ENCODE results near the gene FGGY.
"Not testable (repeated sequence)": the region's sequence is repeated elsewhere in the genome, so short reads cannot be mapped to it uniquely, and the experiment has no call there.

FGGY gene

GRCh38 chr1:59333626-59334277 lies 36.9 kb downstream of the FGGY start:
- Histone ChIP-seq H3K36me3 (ENCODE audit: insufficient read depth, low read length) (no peaks in the 10 kb centered on the region), H3K27ac (ENCODE audit: low read depth, low read length) (no peak overlapping the region), H3K27me3 (ENCODE audit: insufficient read depth, low read length) (no peaks in the 10 kb centered on the region), H3K4me1 (ENCODE audit: insufficient read depth, low read length) (no peaks in the 10 kb centered on the region), H3K9ac (ENCODE audit: low read depth, low read length) (no peak overlapping the region), H3K9me3 (ENCODE audit: insufficient read depth, low read depth, low read length) (no peaks in the 10 kb centered on the region), H3K4me3 (ENCODE audit: low read length) (no peak overlapping the region)
- WGBS, result 90% methylated on average over 2 of the region's 3 CpGs

- H3K4me1 ChIP-seq (ENCODE audit: insufficient read depth, low read length), result no peaks in the 10 kb centered on the region
- no peak overlapping the region for H3K4me3 ChIP-seq (ENCODE audit: low read length)
- H3K27me3 ChIP-seq (ENCODE audit: insufficient read depth, low read length), result no peaks in the 10 kb centered on the region
- no peaks in the 10 kb centered on the region for H3K9me3 ChIP-seq (ENCODE audit: insufficient read depth, low read depth, low read length)
- 97% methylated on average over 4 of the region's 5 CpGs for WGBS
- H3K36me3 ChIP-seq (ENCODE audit: insufficient read depth, low read length), result no peaks in the 10 kb centered on the region
- H3K27ac ChIP-seq (ENCODE audit: low read depth, low read length), result no peak overlapping the region
- H3K9ac ChIP-seq (ENCODE audit: low read depth, low read length), result no peak overlapping the region
Measured at GRCh38 chr1:59340411-59341307, 43.8 kb downstream of the FGGY start.

- H3K27ac ChIP-seq (ENCODE audit: low read depth, low read length), result no peak overlapping the region
- 100% methylated on average over 3 of the region's 3 CpGs for WGBS
- H3K4me1 ChIP-seq (ENCODE audit: insufficient read depth, low read length), result no peaks in the 10 kb centered on the region
- H3K9me3 ChIP-seq (ENCODE audit: insufficient read depth, low read depth, low read length), result no peaks in the 10 kb centered on the region
- H3K36me3 ChIP-seq (ENCODE audit: insufficient read depth, low read length), result no peaks in the 10 kb centered on the region
- H3K4me3 ChIP-seq (ENCODE audit: low read length), result no peak overlapping the region
- no peaks in the 10 kb centered on the region for H3K27me3 ChIP-seq (ENCODE audit: insufficient read depth, low read length)
- H3K9ac ChIP-seq (ENCODE audit: low read depth, low read length), result no peak overlapping the region
Measured at GRCh38 chr1:59342801-59343575, 46.1 kb downstream of the FGGY start.

GRCh38 chr1:59343576-59343840 lies 46.6 kb downstream of the FGGY start:
- Histone ChIP-seq H3K9ac (ENCODE audit: low read depth, low read length) (no peak overlapping the region), H3K4me1 (ENCODE audit: insufficient read depth, low read length) (no peaks in the 10 kb centered on the region), H3K4me3 (ENCODE audit: low read length) (no peak overlapping the region), H3K27me3 (ENCODE audit: insufficient read depth, low read length) (no peaks in the 10 kb centered on the region), H3K27ac (ENCODE audit: low read depth, low read length) (no peak overlapping the region), H3K36me3 (ENCODE audit: insufficient read depth, low read length) (no peaks in the 10 kb centered on the region), H3K9me3 (ENCODE audit: insufficient read depth, low read depth, low read length) (no peaks in the 10 kb centered on the region)
- no CpG with 5 or more reads among the region's 1 CpG for WGBS

GRCh38 chr1:59345221-59345620 lies 48.3 kb downstream of the FGGY start:
- H3K27ac ChIP-seq (ENCODE audit: low read depth, low read length), result no peak overlapping the region
- H3K27me3 ChIP-seq (ENCODE audit: insufficient read depth, low read length), result no peaks in the 10 kb centered on the region
- no peak overlapping the region for H3K9ac ChIP-seq (ENCODE audit: low read depth, low read length)
- no peaks in the 10 kb centered on the region for H3K36me3 ChIP-seq (ENCODE audit: insufficient read depth, low read length)
- H3K9me3 ChIP-seq (ENCODE audit: insufficient read depth, low read depth, low read length), result no peaks in the 10 kb centered on the region
- WGBS, result 87% methylated on average over 1 of the region's 1 CpG
- no peaks in the 10 kb centered on the region for H3K4me1 ChIP-seq (ENCODE audit: insufficient read depth, low read length)
- no peak overlapping the region for H3K4me3 ChIP-seq (ENCODE audit: low read length)

GRCh38 chr1:59346429-59346828 lies 49.5 kb downstream of the FGGY start:
- Histone ChIP-seq H3K9me3 (ENCODE audit: insufficient read depth, low read depth, low read length) (no peaks in the 10 kb centered on the region), H3K27me3 (ENCODE audit: insufficient read depth, low read length) (no peaks in the 10 kb centered on the region), H3K9ac (ENCODE audit: low read depth, low read length) (no peak overlapping the region), H3K36me3 (ENCODE audit: insufficient read depth, low read length) (no peaks in the 10 kb centered on the region), H3K4me1 (ENCODE audit: insufficient read depth, low read length) (no peaks in the 10 kb centered on the region), H3K4me3 (ENCODE audit: low read length) (no peak overlapping the region), H3K27ac (ENCODE audit: low read depth, low read length) (no peak overlapping the region)
- 100% methylated on average over 1 of the region's 3 CpGs for WGBS

GRCh38 chr1:59349101-59349500 lies 52.2 kb downstream of the FGGY start:
- no peaks in the 10 kb centered on the region for H3K36me3 ChIP-seq (ENCODE audit: insufficient read depth, low read length)

GRCh38 chr1:59350521-59350920 lies 53.6 kb downstream of the FGGY start:
- Histone ChIP-seq H3K9me3 (ENCODE audit: insufficient read depth, low read depth, low read length) (no peaks in the 10 kb centered on the region), H3K27me3 (ENCODE audit: insufficient read depth, low read length) (no peaks in the 10 kb centered on the region), H3K4me1 (ENCODE audit: insufficient read depth, low read length) (no peaks in the 10 kb centered on the region), H3K36me3 (ENCODE audit: insufficient read depth, low read length) (no peaks in the 10 kb centered on the region), H3K4me3 (ENCODE audit: low read length) (no peak overlapping the region), H3K27ac (ENCODE audit: low read depth, low read length) (no peak overlapping the region), H3K9ac (ENCODE audit: low read depth, low read length) (no peak overlapping the region)
- WGBS, result 76% methylated on average over 2 of the region's 2 CpGs

More at GRCh38 chr1:59349101-59349500, 52.2 kb downstream of the FGGY start:
- Histone ChIP-seq H3K27me3 (ENCODE audit: insufficient read depth, low read length) (no peaks in the 10 kb centered on the region), H3K4me3 (ENCODE audit: low read length) (no peak overlapping the region), H3K27ac (ENCODE audit: low read depth, low read length) (no peak overlapping the region), H3K9me3 (ENCODE audit: insufficient read depth, low read depth, low read length) (no peaks in the 10 kb centered on the region), H3K9ac (ENCODE audit: low read depth, low read length) (no peak overlapping the region), H3K4me1 (ENCODE audit: insufficient read depth, low read length) (no peaks in the 10 kb centered on the region)
- WGBS, result 82% methylated on average over 3 of the region's 3 CpGs

- Histone ChIP-seq H3K27ac (ENCODE audit: low read depth, low read length) (no peak overlapping the region), H3K4me3 (ENCODE audit: low read length) (no peak overlapping the region), H3K4me1 (ENCODE audit: insufficient read depth, low read length) (no peaks in the 10 kb centered on the region), H3K9me3 (ENCODE audit: insufficient read depth, low read depth, low read length) (no peaks in the 10 kb centered on the region), H3K9ac (ENCODE audit: low read depth, low read length) (no peak overlapping the region), H3K27me3 (ENCODE audit: insufficient read depth, low read length) (no peaks in the 10 kb centered on the region), H3K36me3 (ENCODE audit: insufficient read depth, low read length) (no peaks in the 10 kb centered on the region)
- WGBS, result 71% methylated on average over 1 of the region's 1 CpG
Measured at GRCh38 chr1:59352065-59352464, 55.2 kb downstream of the FGGY start.

- no peaks in the 10 kb centered on the region for H3K36me3 ChIP-seq (ENCODE audit: insufficient read depth, low read length)
- WGBS, result 94% methylated on average over 3 of the region's 3 CpGs
- no peak overlapping the region for H3K9ac ChIP-seq (ENCODE audit: low read depth, low read length)
- H3K4me1 ChIP-seq (ENCODE audit: insufficient read depth, low read length), result no peaks in the 10 kb centered on the region
- no peak overlapping the region for H3K4me3 ChIP-seq (ENCODE audit: low read length)
- no peaks in the 10 kb centered on the region for H3K9me3 ChIP-seq (ENCODE audit: insufficient read depth, low read depth, low read length)
- no peak overlapping the region for H3K27ac ChIP-seq (ENCODE audit: low read depth, low read length)
- no peaks in the 10 kb centered on the region for H3K27me3 ChIP-seq (ENCODE audit: insufficient read depth, low read length)
Measured at GRCh38 chr1:59353453-59353852, 56.6 kb downstream of the FGGY start.

- 91% methylated on average over 4 of the region's 4 CpGs for WGBS
- H3K27me3 ChIP-seq (ENCODE audit: insufficient read depth, low read length); H3K4me1 ChIP-seq (ENCODE audit: insufficient read depth, low read length); H3K4me3 ChIP-seq (ENCODE audit: low read length); H3K9me3 ChIP-seq (ENCODE audit: insufficient read depth, low read depth, low read length); H3K36me3 ChIP-seq (ENCODE audit: insufficient read depth, low read length); H3K9ac ChIP-seq (ENCODE audit: low read depth, low read length); H3K27ac ChIP-seq (ENCODE audit: low read depth, low read length): not testable (repeated sequence)
Measured at GRCh38 chr1:59354239-59354638, 57.3 kb downstream of the FGGY start.
